Natural killer cell (primary cell): ENCODE data around the gene MFSD12. TPM values are rescaled to one million over a fixed set of nuclear protein-coding genes. Genes with fewer than 3 reads are reported as not detected.

Experiments
- ATAC-seq, 3 donors: fragments of 150-1000 bp in 2 of 3; fragments of 200-7000 bp in 1 of 3; cut with Tn5 transposase; 1 replicate in 1 of 3; 2 replicates in 2 of 3; pipeline ENCODE4 v1.10.0; 2021; ENCODE audit warnings: mild to moderate bottlenecking in 2 of 3, moderate library complexity in 2 of 3
- DNase-seq, 2 donors: peaks; one replicate each; pipeline versions ENCODE4 v3.0.0 to v3.0.0-alpha.2; 2013 to 2021; ENCODE audit warnings: mixed read lengths in 1 of 2
- H3K27ac ChIP-seq: one replicate; pipeline ENCODE4 v1.5.1; 2013; ENCODE audit warnings: mild to moderate bottlenecking, low read length
- H3K27me3 ChIP-seq: one replicate; pipeline ENCODE4 v1.6.1; 2013; ENCODE audit warnings: low read length; ENCODE audit not compliant: control insufficient read depth, insufficient read depth
- H3K36me3 ChIP-seq: one replicate; pipeline ENCODE4 v1.6.1; 2013; ENCODE audit warnings: low read length; ENCODE audit not compliant: control insufficient read depth, insufficient read depth
- H3K4me1 ChIP-seq: one replicate; pipeline ENCODE4 v1.6.1; 2013; ENCODE audit warnings: low read length; ENCODE audit not compliant: control insufficient read depth, insufficient read depth
- H3K4me3 ChIP-seq: one replicate; pipeline ENCODE4 v1.5.1; 2013; ENCODE audit warnings: low read length
- H3K9me3 ChIP-seq: one replicate; pipeline ENCODE4 v1.6.1; 2013; ENCODE audit warnings: low read length; ENCODE audit not compliant: control insufficient read depth, insufficient read depth
- H3K27ac Mint-ChIP-seq, 2 donors: one replicate each; pipeline ENCODE4 v1.8.0; 2022; ENCODE audit warnings: mild to moderate bottlenecking in 2 of 2, mixed read lengths in 2 of 2, moderate library complexity in 1 of 2
- H3K27me3 Mint-ChIP-seq, 2 donors: one replicate each; pipeline ENCODE4 v1.8.0; 2022; ENCODE audit warnings: low read depth in 2 of 2, mixed read lengths in 2 of 2
- H3K36me3 Mint-ChIP-seq: one replicate; pipeline ENCODE4 v1.8.0; 2022; ENCODE audit warnings: mixed read lengths
- H3K4me1 Mint-ChIP-seq, 2 donors: one replicate each; pipeline ENCODE4 v1.8.0; 2022; ENCODE audit warnings: mixed read lengths in 2 of 2
- H3K4me3 Mint-ChIP-seq: one replicate; pipeline ENCODE4 v1.8.0; 2022; ENCODE audit warnings: mild to moderate bottlenecking, moderate library complexity, mixed read lengths
- H3K9me3 Mint-ChIP-seq, 2 donors: one replicate each; pipeline ENCODE4 v1.8.0; 2022; ENCODE audit warnings: mixed read lengths in 2 of 2
- WGBS: methylation state at CpG from one replicate; pipeline ENCODE4 v1.1.7; 2013; ENCODE audit warnings: missing lambda C conversion rate; ENCODE audit not compliant: insufficient coverage; 5-methylcytosine and 5-hydroxymethylcytosine counted together
- intact Hi-C: fragments of 100-400 bp; cut with micrococcal nuclease; formaldehyde crosslinking; loops from one replicate; pipeline ENCODE4 v1.14.2; 2022
- total RNA-seq, 4 donors: library from RNA; stranded (reverse); fragments of 120-200 nt in 1 of 4; gene quantifications; one replicate each; pipeline versions ENCODE4 v1.2.3 to v1.2.4, GENCODE V29; 2013 to 2022
- TF ChIP-seq, protein P1 (sequence below): fragments of 200-600 bp; IDR thresholded peaks from one replicate; pipeline ENCODE4 v1.8.0; 2022; ENCODE audit warnings: antibody characterized with exemption

The MFSD12 gene
- total RNA-seq, 3 donors from 2014 or later (not counting 1 experiment from before 2014, with no cell fraction given), result 29.8 to 34.5 (median 33.6) TPM

DNA sequence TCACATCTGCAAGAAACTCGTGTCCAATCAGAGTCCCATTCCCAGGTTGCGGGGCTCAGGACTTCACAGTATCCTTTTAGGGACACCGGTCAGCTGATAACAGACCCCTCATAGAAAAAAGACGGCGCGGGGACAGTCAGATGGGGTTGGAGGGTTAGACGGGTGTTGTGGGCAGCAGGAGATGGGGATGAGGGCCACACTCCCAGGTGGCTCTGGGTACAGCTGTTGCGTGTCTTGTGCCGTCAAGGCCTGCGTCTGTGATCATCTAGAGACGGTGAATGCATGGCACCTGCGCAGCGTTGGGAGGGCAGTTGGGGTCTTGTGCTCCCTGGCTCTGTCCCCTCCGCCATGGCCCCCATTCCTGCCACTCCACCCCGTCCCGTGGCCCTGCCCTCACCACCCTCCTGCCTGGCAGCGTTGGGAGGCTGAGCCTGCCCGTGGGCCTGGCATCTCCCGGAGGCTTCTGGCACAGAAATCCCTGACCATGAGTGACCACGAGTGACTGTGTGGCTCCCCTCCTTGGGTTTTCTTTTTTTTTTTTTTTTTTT, 32.4 kb downstream of the MFSD12 start:
- Mint-ChIP-seq H3K9me3 (no peaks in the 10 kb centered on the region), H3K4me3 (no peak overlapping the region), H3K27me3 (no peaks in the 10 kb centered on the region), H3K4me1 (peaks cover 11 to 14% of the 10 kb centered on the region in 2 donors), H3K27ac (no peak overlapping the region), H3K36me3 (no peaks in the 10 kb centered on the region)
- H3K36me3 ChIP-seq, result peaks cover 48% of the 10 kb centered on the region
- peaks cover 3% of the 10 kb centered on the region for H3K4me1 ChIP-seq
- intact Hi-C loops, result no loop called here
- ATAC-seq (no peak), DNase-seq (no peak)
- no peak overlapping the region for H3K4me3 ChIP-seq
- 96% methylated on average over 19 of the region's 20 CpGs for WGBS
- H3K9me3 ChIP-seq, result no peaks in the 10 kb centered on the region
- H3K27ac ChIP-seq, result no peak overlapping the region
- TF ChIP-seq, protein P1, sequence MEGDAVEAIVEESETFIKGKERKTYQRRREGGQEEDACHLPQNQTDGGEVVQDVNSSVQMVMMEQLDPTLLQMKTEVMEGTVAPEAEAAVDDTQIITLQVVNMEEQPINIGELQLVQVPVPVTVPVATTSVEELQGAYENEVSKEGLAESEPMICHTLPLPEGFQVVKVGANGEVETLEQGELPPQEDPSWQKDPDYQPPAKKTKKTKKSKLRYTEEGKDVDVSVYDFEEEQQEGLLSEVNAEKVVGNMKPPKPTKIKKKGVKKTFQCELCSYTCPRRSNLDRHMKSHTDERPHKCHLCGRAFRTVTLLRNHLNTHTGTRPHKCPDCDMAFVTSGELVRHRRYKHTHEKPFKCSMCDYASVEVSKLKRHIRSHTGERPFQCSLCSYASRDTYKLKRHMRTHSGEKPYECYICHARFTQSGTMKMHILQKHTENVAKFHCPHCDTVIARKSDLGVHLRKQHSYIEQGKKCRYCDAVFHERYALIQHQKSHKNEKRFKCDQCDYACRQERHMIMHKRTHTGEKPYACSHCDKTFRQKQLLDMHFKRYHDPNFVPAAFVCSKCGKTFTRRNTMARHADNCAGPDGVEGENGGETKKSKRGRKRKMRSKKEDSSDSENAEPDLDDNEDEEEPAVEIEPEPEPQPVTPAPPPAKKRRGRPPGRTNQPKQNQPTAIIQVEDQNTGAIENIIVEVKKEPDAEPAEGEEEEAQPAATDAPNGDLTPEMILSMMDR, result no peak
- no peaks in the 10 kb centered on the region for H3K27me3 ChIP-seq

DNA sequence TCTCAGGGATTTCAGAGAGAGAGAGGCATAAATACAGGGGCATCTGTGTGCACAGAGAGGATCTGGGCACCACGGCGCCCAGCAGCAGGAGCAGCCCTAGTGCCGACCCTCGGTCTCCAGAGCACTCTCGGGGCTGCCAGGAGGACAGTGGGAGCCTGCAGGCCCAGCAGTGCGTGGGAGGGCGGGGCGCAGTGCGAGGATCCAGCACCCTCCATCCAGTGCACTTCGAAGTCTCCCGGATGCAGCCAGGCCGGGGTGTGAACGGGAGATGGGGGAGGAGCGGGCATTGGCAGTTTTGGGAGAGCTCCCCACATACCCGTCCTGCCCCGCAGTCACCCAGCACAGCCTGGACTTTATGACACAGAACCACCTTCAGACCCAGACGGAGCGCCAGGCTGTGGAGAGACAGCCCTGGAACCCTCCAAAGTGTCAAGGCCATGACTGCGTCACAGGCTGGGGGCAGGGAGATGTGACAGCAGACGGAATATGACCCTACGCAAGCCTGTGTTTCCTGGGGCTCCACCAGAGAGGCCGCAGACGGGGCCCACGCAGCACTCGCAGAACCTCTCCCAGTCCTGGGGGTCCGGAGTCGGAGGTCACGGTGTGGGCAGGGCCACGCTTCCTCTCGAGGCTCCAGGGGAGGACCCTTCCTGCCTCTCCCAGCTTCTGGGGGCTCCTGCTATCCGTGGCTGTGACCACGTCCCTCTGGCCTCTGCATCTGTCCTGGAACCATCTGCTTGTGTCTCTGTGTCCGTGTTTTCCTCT, 33.1 kb downstream of the MFSD12 start:
- no peaks in the 10 kb centered on the region for H3K27me3 ChIP-seq
- intact Hi-C loops, result no loop called here
- no peak overlapping the region for H3K27ac ChIP-seq
- TF ChIP-seq, protein P1, result no peak
- 96% methylated on average over 33 of the region's 33 CpGs for WGBS
- peaks cover 3% of the 10 kb centered on the region for H3K4me1 ChIP-seq
- H3K36me3 Mint-ChIP-seq, result no peaks in the 10 kb centered on the region
- H3K4me3 ChIP-seq, result no peak overlapping the region
- H3K27ac Mint-ChIP-seq, result no peak overlapping the region
- peaks cover 11 to 14% of the 10 kb centered on the region in 2 donors for H3K4me1 Mint-ChIP-seq
- no peaks in the 10 kb centered on the region for H3K9me3 ChIP-seq
- DNase-seq (no peak), ATAC-seq (no peak)
- peaks cover 52% of the 10 kb centered on the region for H3K36me3 ChIP-seq
- H3K27me3 Mint-ChIP-seq, result no peaks in the 10 kb centered on the region
- H3K9me3 Mint-ChIP-seq, result no peaks in the 10 kb centered on the region
- no peak overlapping the region for H3K4me3 Mint-ChIP-seq

DNA sequence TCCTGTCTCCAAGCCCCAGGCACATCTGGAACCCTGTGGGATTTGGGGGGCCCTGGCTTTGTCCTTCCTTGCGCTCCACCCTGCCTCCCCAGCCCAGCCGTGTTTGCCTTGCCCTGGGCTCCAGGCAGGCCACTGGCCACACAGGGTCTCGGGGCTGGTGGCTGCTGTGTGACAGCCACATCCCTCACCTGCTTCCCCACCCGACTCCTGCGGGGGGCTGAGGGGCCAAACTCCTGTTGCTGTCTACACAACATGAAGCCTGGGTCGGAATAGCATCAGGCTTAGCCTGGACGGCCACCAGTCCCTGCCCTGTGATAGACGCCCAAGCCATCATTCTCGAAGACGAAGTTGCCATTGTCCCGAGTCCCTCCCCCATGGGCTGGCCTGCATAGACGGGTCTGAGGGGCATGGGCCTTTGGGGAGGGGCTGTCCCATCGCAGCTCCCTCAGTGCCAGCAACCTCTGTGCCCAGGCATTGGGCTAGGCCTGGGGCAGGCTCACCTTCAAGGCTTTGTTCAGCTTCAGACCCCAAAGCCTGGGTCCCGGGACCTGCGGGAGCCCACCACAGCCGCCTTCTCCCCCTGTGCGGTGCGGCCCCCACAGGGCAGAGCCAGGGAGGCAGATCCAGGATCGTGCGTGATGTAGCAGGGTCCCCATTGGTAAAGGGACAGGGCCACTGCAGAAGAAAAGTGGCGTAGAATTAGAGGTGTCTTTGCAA, 33.9 kb downstream of the MFSD12 start:
- Histone ChIP-seq H3K4me1 (peaks cover 3% of the 10 kb centered on the region), H3K36me3 (peaks cover 52% of the 10 kb centered on the region), H3K9me3 (no peaks in the 10 kb centered on the region), H3K27ac (no peak overlapping the region), H3K4me3 (no peak overlapping the region), H3K27me3 (no peaks in the 10 kb centered on the region)
- H3K27ac Mint-ChIP-seq, result no peak overlapping the region
- DNase-seq (no peak), ATAC-seq (no peak)
- H3K9me3 Mint-ChIP-seq, result no peaks in the 10 kb centered on the region
- intact Hi-C loops, result no loop called here
- H3K4me3 Mint-ChIP-seq, result no peak overlapping the region
- 98% methylated on average over 21 of the region's 21 CpGs for WGBS
- TF ChIP-seq, protein P1, result no peak
- H3K4me1 Mint-ChIP-seq, result peaks cover 11 to 14% of the 10 kb centered on the region in 2 donors
- H3K27me3 Mint-ChIP-seq, result no peaks in the 10 kb centered on the region
- no peaks in the 10 kb centered on the region for H3K36me3 Mint-ChIP-seq
